HEK293T (cell line): ENCODE measurements around the gene S100A8.

Experiments used
- BHLHE40 ChIP-seq: fragments of 450-650 bp; IDR thresholded peaks from 2 replicates; pipeline ENCODE4 v1.6.1; 2016; ENCODE audit warnings: mild to moderate bottlenecking, moderate library complexity, borderline replicate concordance
- ELF4 ChIP-seq: fragments of 450-650 bp; IDR thresholded peaks from 2 replicates; pipeline ENCODE4 v1.6.1; 2017; ENCODE audit warnings: antibody characterized with exemption
- FOXA1 ChIP-seq: fragments of 450-650 bp; IDR thresholded peaks from 2 replicates; pipeline ENCODE4 v1.6.1; 2016; ENCODE audit warnings: mild to moderate bottlenecking
- LEF1 ChIP-seq: fragments of 450-650 bp; IDR thresholded peaks from 2 replicates; pipeline ENCODE4 v1.6.1; 2017; ENCODE audit warnings: mild to moderate bottlenecking, borderline replicate concordance
- NFRKB ChIP-seq: fragments of 450-650 bp; IDR thresholded peaks from 2 replicates; pipeline ENCODE4 v1.6.1; 2016; ENCODE audit warnings: mild to moderate bottlenecking, moderate library complexity
- SP1 ChIP-seq: fragments of 450-650 bp; IDR thresholded peaks from 2 replicates; pipeline ENCODE4 v1.6.1; 2017

GRCh38 chr1:153394391-153394790 is 3.5 kb upstream of the S100A8 start:
- no peak for TF ChIP-seq NFRKB
- TF ChIP-seq BHLHE40, result no peak
- TF ChIP-seq SP1, result no peak
- no peak for TF ChIP-seq LEF1
- TF ChIP-seq ELF4, result no peak
- TF ChIP-seq FOXA1, result no peak
